SK-N-SH treated with all-trans-retinoic acid at 6 μM for 48 hours (cell line): ENCODE data around the gene PLAAT4.

Experiments used
- ATAC-seq: fragments of 200-7000 bp; cut with Tn5 transposase; 3 replicates; pipeline ENCODE4 v1.9.1; 2020; ENCODE audit warnings: mild to moderate bottlenecking, moderate library complexity
- BACH2 ChIP-seq: fragments of 250-450 bp; sonication (Bioruptor Pico); IDR thresholded peaks from 2 replicates; pipeline ENCODE4 v1.9.0; 2021; ENCODE audit warnings: mild to moderate bottlenecking, borderline replicate concordance
- ESRRG ChIP-seq: fragments of 250-450 bp; sonication (Bioruptor Pico); IDR thresholded peaks from 2 replicates; pipeline ENCODE4 v1.6.1; 2021; ENCODE audit warnings: mild to moderate bottlenecking
- ISL1 ChIP-seq: fragments of 250-450 bp; sonication (Bioruptor Pico); IDR thresholded peaks from 2 replicates; pipeline ENCODE4 v2.1.2; 2022; ENCODE audit warnings: mild to moderate bottlenecking, moderate library complexity
- OSR1 ChIP-seq: fragments of 250-450 bp; sonication (Bioruptor Pico); IDR thresholded peaks from 2 replicates; pipeline ENCODE4 v1.8.0; 2022; ENCODE audit warnings: moderate library complexity, mild to moderate bottlenecking, inconsistent platforms
- PATZ1 ChIP-seq: fragments of 250-450 bp; sonication (Bioruptor Pico); IDR thresholded peaks from 2 replicates; pipeline ENCODE4 v1.8.0; 2020; ENCODE audit warnings: mild to moderate bottlenecking, moderate library complexity, borderline replicate concordance
- PPARA ChIP-seq: fragments of 250-450 bp; sonication (Bioruptor Pico); IDR thresholded peaks from 2 replicates; pipeline ENCODE4 v1.5.0; 2020; ENCODE audit warnings: mild to moderate bottlenecking, borderline replicate concordance
- RARB ChIP-seq: fragments of 250-450 bp; sonication (Bioruptor Pico); IDR thresholded peaks from 2 replicates; pipeline ENCODE4 v1.8.0; 2021; ENCODE audit warnings: mild to moderate bottlenecking, moderate library complexity
- SNAI2 ChIP-seq: fragments of 250-450 bp; sonication (Bioruptor Pico); IDR thresholded peaks from 2 replicates; pipeline ENCODE4 v1.5.0; 2020; ENCODE audit warnings: mild to moderate bottlenecking, moderate library complexity
- TCF4 ChIP-seq: fragments of 250-450 bp; sonication (Bioruptor Pico); IDR thresholded peaks from 2 replicates; pipeline ENCODE4 v1.8.0; 2021; ENCODE audit warnings: mild to moderate bottlenecking, moderate library complexity, borderline replicate concordance
- TOX ChIP-seq: fragments of 250-450 bp; sonication (Bioruptor Pico); IDR thresholded peaks from 2 replicates; pipeline ENCODE4 v1.8.0; 2021; ENCODE audit warnings: mild to moderate bottlenecking, moderate library complexity, borderline replicate concordance
- ZC3H10 ChIP-seq: fragments of 250-450 bp; sonication (Bioruptor Pico); IDR thresholded peaks from 2 replicates; pipeline ENCODE4 v1.5.1; 2021; ENCODE audit warnings: mild to moderate bottlenecking, moderate library complexity
- ZFP3 ChIP-seq: fragments of 250-450 bp; sonication (Bioruptor Pico); IDR thresholded peaks from 2 replicates; pipeline ENCODE4 v1.5.0; 2020; ENCODE audit warnings: mild to moderate bottlenecking, moderate library complexity
- ZFP30 ChIP-seq: fragments of 450-650 bp; formaldehyde crosslinking; IDR thresholded peaks from 2 replicates; pipeline ENCODE4 v1.5.0; 2022; ENCODE audit warnings: mild to moderate bottlenecking, moderate library complexity
- ZNF565 ChIP-seq: fragments of 450-650 bp; formaldehyde crosslinking; conservative IDR thresholded peaks from 2 replicates; pipeline ENCODE4 v1.5.0; 2020; ENCODE audit warnings: low read depth, mild to moderate bottlenecking, moderate library complexity
- ZNF70 ChIP-seq: fragments of 450-650 bp; formaldehyde crosslinking; IDR thresholded peaks from 2 replicates; pipeline ENCODE4 v1.5.0; 2020; ENCODE audit warnings: mild to moderate bottlenecking, moderate library complexity
- ZNF8 ChIP-seq: fragments of 450-650 bp; formaldehyde crosslinking; IDR thresholded peaks from 2 replicates; pipeline ENCODE4 v1.5.0; 2020; ENCODE audit warnings: mild to moderate bottlenecking, moderate library complexity
- TF ChIP-seq, protein P1 (sequence below): fragments of 250-450 bp; sonication (Bioruptor Pico); IDR thresholded peaks from 2 replicates; pipeline ENCODE4 v1.5.1; 2021; ENCODE audit warnings: mild to moderate bottlenecking, moderate library complexity
- TF ChIP-seq, protein P2 (sequence below): fragments of 250-450 bp; sonication (Bioruptor Pico); IDR thresholded peaks from 2 replicates; pipeline ENCODE4 v1.5.1; 2020; ENCODE audit warnings: low read depth, mild to moderate bottlenecking, moderate library complexity
- TF ChIP-seq, protein P3 (sequence below): fragments of 250-450 bp; sonication (Bioruptor Pico); IDR thresholded peaks from 2 replicates; pipeline ENCODE4 v1.8.0; 2021; ENCODE audit warnings: low read depth, mild to moderate bottlenecking, moderate library complexity, borderline replicate concordance

The PLAAT4 gene, protein sequence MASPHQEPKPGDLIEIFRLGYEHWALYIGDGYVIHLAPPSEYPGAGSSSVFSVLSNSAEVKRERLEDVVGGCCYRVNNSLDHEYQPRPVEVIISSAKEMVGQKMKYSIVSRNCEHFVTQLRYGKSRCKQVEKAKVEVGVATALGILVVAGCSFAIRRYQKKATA

GRCh38 chr11:63536669-63537292 lies at the start of gene PLAAT4:
PLAAT4 (plus strand) TSS chr11:63536808; CDS start chr11:63536869, 61 bp downstream.
- ATAC-seq, result peak; percentile 77
- TF ChIP-seq ZFP3 (CRISPR knock-in tag) (no peak), BACH2 (no peak), ISL1 (CRISPR knock-in tag) (no peak), ZC3H10 (CRISPR knock-in tag) (no peak)

DNA sequence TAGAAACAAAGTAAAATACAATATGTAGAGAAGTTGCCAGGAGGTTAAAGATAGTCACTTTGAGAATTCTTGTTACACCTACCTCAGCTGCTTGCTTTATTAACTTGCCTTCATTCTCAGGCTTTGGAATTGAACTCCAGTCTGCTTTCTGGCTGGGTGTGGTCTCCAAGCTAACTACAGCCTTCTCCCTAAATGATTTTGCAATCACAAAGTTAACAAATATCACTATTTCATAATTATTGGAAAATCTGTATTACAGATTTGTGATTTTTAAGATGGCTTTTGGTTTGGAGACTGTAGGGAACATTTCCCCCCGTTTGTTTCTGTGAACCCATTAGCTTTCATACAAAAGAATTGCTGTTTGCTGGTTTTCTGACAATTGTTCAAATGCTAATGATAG lies 47.8 kb upstream of the PLAAT4 start:
- no peak for ATAC-seq
- no peak for TF ChIP-seq ZFP30 (CRISPR knock-in tag)
- TF ChIP-seq ESRRG (CRISPR knock-in tag), result no peak
- no peak for TF ChIP-seq OSR1
- TF ChIP-seq TCF4, result no peak
- TF ChIP-seq SNAI2 (CRISPR knock-in tag), result no peak
- TF ChIP-seq, all 23 proteins: peak for 0

- ATAC-seq, result no peak
These were observed 46.7 kb upstream of the PLAAT4 start for GRCh38 chr11:63489879-63490278.

DNA sequence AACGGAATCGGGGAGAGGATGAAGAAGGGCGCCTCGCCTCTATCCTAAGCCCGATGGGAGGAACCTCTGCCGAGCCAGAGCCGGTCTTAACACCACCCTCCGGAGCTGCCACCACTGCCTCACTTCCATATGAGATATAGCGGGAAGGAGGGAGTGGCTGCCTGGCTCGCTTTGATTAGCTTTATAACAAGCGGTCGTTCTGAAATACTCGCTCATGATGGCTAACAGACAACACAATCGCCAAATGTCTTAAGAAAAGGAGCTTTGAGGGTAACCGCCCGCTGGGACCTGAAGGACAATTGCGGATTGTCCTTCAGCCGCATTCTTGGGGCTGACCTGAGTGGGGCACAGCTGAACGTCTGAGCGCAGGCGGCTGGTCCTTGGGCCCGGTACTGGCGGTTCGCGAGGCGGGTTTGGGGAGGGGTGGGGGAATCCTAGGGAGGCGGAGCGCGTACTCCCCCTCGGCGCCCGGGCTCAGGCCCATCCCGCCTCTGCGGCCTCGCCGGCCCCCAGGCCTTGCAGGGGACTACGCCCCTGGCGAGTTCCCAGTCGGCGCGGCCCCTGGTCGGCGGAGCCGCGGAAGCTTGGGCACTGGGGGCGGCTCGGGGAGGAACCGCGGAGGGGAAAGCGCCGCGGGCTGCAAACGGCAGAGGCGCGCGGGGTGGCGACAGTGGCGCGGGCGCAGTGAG lies 45.9 kb upstream of the PLAAT4 start, which contains the start of gene PLAAT5:
Gene PLAAT5, minus strand, starts transcription at position 617 of the 689 bp plus-strand sequence. Its CDS starts 133 bp downstream, at position 484.
- ATAC-seq, result no peak; the same call in 1 of the 3 replicates
- TF ChIP-seq ZC3H10 (CRISPR knock-in tag), result no peak
- no peak for TF ChIP-seq PATZ1 (CRISPR knock-in tag)
- TF ChIP-seq ZFP30 (CRISPR knock-in tag), result no peak
- TF ChIP-seq, protein P1, sequence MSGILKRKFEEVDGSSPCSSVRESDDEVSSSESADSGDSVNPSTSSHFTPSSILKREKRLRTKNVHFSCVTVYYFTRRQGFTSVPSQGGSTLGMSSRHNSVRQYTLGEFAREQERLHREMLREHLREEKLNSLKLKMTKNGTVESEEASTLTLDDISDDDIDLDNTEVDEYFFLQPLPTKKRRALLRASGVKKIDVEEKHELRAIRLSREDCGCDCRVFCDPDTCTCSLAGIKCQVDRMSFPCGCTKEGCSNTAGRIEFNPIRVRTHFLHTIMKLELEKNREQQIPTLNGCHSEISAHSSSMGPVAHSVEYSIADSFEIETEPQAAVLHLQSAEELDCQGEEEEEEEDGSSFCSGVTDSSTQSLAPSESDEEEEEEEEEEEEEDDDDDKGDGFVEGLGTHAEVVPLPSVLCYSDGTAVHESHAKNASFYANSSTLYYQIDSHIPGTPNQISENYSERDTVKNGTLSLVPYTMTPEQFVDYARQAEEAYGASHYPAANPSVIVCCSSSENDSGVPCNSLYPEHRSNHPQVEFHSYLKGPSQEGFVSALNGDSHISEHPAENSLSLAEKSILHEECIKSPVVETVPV (CRISPR knock-in tag), result no peak
- TF ChIP-seq, protein P2, sequence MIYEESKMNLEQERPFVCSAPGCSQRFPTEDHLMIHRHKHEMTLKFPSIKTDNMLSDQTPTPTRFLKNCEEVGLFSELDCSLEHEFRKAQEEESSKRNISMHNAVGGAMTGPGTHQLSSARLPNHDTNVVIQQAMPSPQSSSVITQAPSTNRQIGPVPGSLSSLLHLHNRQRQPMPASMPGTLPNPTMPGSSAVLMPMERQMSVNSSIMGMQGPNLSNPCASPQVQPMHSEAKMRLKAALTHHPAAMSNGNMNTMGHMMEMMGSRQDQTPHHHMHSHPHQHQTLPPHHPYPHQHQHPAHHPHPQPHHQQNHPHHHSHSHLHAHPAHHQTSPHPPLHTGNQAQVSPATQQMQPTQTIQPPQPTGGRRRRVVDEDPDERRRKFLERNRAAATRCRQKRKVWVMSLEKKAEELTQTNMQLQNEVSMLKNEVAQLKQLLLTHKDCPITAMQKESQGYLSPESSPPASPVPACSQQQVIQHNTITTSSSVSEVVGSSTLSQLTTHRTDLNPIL (CRISPR knock-in tag), result no peak
- TF ChIP-seq, protein P3, sequence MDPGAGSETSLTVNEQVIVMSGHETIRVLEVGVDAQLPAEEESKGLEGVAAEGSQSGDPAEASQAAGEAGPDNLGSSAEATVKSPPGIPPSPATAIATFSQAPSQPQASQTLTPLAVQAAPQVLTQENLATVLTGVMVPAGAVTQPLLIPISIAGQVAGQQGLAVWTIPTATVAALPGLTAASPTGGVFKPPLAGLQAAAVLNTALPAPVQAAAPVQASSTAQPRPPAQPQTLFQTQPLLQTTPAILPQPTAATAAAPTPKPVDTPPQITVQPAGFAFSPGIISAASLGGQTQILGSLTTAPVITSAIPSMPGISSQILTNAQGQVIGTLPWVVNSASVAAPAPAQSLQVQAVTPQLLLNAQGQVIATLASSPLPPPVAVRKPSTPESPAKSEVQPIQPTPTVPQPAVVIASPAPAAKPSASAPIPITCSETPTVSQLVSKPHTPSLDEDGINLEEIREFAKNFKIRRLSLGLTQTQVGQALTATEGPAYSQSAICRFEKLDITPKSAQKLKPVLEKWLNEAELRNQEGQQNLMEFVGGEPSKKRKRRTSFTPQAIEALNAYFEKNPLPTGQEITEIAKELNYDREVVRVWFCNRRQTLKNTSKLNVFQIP (CRISPR knock-in tag), result no peak
- no peak for TF ChIP-seq ZNF8 (CRISPR knock-in tag)
- TF ChIP-seq ISL1 (CRISPR knock-in tag), result no peak
- no peak for TF ChIP-seq TOX

More at GRCh38 chr11:63489879-63490278, 46.7 kb upstream of the PLAAT4 start:
- TF ChIP-seq ZNF8 (CRISPR knock-in tag) (no peak), ZFP30 (CRISPR knock-in tag) (no peak), ZFP3 (CRISPR knock-in tag) (no peak), PPARA (no peak), SNAI2 (CRISPR knock-in tag) (no peak), TCF4 (no peak), RARB (no peak), ZNF565 (CRISPR knock-in tag) (no peak), OSR1 (no peak), PATZ1 (CRISPR knock-in tag) (no peak), ZNF70 (no peak), TOX (no peak), BACH2 (no peak)
- TF ChIP-seq, protein P3 (CRISPR knock-in tag), result no peak
- TF ChIP-seq, all 23 proteins: peak for 0
